Activated CD4-positive, alpha-beta T cell treated with anti-CD3 and anti-CD28 coated beads, Interleukin-2, amount 50 U/mL, for 16 hours (primary cell): ENCODE results near the gene NYAP2.

ENCODE experiments used
- DNase-seq: peaks from one replicate; pipeline ENCODE4 v3.0.0-alpha.2; 2020

NYAP2 gene

DNA sequence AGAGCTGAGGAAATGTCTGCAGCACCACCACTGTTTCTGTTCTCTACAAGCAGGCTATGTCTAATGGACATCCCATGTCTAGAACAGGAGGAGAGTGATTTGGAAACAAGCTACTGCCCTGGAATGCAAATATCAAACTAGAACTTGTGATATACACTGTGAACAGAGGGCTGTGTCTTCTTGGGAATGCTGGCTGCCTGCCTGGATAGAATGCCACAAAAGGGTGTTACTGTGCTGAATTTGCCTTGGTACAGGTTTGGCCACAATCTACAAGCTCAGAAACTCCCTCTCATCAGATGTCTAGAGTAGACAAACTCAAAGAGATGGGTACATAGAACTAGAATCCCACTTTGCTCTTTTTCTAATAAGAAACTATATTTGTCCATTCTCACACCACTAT lies 170.5 kb downstream of the NYAP2 start:
- no peak for DNase-seq

DNA sequence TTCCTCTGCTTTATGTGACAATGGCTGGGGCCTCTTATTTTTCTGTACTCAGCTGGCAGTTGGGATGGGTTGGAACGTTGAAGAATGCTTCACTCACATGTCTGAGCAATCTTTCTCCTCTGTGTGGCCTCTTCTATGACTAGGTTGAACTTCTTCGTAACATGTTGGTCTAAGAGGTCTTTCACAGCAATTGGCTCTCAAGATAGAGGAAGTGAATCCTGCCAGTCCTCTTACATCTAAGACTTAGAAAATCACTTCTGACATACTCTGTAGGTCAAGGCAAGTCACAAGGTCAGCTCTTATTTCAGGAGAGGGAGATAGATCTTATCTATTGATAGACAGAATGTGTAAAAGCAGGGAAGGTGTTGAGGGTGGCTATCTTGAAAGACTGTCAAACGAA lies 174.1 kb downstream of the NYAP2 start:
- DNase-seq, result no peak

GRCh38 chr2:225574582-225575138 lies 175.2 kb downstream of the NYAP2 start:
- DNase-seq, result no peak

DNA sequence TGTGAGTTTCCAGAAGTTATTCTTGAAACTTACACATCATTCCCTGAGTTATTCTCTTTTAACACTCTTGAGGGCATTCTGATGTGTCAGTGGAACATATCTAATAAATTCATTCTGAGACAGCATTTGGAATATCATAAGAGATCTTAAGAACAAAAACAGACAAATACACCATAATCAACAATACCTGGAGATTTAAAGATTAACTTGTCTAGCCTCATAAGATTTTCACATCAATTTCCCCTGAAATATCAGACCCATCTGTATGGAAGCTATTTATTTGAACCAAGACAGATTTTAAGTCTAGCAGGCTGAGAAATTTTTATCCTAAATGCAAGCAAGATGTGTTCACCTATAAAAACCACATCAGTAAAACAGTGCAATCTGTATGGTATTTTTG lies 181.6 kb downstream of the NYAP2 start:
- DNase-seq, result no peak

DNA sequence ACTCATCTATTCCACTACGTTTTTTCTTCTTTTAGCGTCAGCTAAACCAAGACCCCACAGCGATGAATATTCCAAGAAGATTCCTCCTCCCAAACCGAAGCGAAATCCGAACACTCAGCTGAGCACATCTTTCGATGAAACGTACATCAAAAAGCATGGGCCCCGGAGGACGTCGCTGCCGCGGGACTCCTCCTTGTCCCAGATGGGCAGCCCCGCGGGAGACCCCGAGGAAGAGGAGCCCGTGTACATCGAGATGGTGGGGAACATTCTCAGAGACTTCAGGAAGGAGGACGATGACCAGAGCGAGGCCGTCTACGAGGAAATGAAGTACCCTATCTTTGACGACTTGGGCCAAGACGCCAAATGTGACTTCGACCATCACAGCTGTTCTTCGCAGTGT lies 182.4 kb downstream of the NYAP2 start:
- DNase-seq, result no peak

DNA sequence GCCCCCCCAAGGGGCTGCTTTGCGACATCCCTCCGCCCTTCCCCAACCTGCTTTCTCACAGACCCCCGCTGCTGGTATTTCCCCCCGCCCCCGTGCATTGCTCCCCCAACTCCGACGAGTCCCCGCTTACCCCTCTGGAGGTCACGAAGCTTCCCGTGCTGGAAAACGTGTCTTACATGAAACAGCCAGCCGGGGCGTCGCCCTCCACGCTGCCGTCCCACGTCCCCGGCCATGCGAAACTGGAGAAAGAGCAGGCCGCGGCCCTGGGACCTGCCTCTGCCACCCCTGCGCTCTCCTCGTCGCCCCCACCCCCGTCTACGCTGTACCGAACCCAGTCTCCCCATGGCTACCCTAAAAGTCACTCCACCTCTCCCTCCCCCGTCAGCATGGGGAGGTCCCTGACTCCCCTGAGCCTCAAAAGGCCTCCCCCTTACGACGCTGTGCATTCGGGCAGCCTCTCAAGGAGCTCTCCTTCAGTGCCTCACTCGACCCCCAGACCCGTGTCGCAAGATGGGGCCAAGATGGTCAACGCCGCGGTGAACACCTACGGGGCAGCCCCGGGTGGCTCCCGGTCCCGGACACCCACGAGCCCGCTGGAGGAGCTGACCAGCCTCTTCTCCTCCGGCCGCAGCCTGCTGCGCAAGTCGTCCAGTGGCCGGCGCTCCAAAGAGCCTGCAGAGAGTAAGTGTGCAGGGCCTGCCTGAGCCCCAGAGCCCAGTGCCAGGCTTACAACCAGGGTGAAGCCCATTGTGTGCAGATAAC lies 183.0 kb downstream of the NYAP2 start:
- no peak for DNase-seq

- no peak for DNase-seq
These were observed 185.3 kb downstream of the NYAP2 start for GRCh38 chr2:225584796-225585195.

DNA sequence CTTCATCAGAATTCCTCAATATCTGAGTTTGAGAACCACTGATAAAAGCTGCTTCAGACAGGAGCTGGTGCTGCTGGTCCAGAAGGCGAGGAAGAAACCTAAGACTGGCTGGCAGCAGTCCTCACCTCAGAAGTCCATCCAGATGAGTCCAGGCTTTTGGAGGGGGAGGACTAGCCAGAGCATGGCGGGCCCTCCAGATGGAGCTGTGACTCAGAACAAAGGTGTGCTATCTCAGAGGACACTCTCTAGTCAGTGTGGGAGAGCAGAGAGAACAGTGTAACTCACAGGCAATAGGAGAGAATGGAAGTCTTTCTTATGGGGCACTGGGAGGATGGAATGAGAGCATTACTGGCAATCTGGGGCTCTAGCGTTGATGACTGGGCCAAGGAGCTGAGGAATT lies 191.4 kb downstream of the NYAP2 start:
- no peak for DNase-seq

- DNase-seq, result no peak
These were observed 198.4 kb downstream of the NYAP2 start for GRCh38 chr2:225597911-225598310.

- DNase-seq, result no peak
These were observed 198.9 kb downstream of the NYAP2 start for GRCh38 chr2:225598426-225598825.

- DNase-seq, result no peak
These were observed 199.4 kb downstream of the NYAP2 start for GRCh38 chr2:225598897-225599296.

DNA sequence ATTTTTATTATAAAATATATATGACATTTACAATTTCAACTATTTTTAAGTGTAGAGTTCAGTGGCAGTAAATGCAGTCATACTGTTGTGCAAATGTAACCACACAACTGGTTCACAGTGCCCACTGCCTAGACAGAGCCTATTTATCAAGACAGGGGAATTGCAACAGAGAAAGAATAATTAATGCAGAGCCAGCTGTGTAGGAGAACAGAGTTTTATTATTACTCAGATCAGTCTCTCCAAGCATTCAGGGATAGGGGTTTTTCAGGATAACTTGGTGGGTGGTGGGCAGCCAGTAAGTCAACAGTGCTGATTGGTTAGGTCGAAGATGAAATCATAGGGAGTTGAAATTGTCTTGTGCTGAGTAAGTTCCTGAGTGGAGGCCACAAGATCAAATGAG lies 200.3 kb downstream of the NYAP2 start:
- no peak for DNase-seq

DNA sequence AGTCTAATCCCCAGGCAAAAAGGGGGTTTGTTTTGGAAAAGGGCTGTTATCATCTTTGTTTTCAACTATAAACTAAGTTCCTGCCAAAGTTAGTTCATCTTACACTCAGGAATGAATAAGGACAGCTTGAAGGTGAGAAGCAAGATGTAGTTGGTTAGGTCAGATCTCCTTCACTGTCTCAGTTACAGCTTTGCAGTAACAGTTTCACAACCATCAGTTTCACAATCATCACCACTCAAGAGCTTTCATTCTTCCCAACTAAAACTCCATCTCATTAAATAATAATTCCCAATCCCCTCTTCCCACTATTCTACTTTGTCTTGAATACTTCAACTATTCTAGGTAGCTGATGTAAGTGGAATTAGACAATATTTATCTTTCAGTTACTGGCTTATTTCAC lies 200.9 kb downstream of the NYAP2 start:
- no peak for DNase-seq

- DNase-seq, result no peak
These were observed 201.4 kb downstream of the NYAP2 start for GRCh38 chr2:225600865-225601264.

GRCh38 chr2:225602205-225602604 lies 202.7 kb downstream of the NYAP2 start:
- no peak for DNase-seq

DNA sequence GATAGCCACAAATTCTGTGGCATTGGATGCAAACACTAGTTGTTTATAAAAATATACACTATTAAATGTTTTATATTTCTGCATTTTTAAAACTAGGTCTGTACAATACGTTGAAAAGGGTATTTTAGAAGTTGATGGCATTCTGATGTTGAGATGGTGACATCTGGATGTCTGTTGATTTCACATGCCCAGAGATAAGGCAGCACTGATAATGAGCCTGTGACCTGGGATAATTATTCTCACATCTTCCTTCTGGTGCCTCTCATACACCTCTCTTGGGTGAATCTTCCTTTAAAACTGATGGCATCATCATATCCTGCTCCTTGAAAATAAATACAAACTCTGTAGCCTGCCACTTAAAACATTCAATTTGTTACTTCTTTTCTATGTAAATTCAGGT lies 208.6 kb downstream of the NYAP2 start:
- no peak for DNase-seq

- no peak for DNase-seq
These were observed 213.1 kb downstream of the NYAP2 start for GRCh38 chr2:225612636-225613035.

GRCh38 chr2:225614915-225615314 lies 215.4 kb downstream of the NYAP2 start:
- DNase-seq, result no peak

DNA sequence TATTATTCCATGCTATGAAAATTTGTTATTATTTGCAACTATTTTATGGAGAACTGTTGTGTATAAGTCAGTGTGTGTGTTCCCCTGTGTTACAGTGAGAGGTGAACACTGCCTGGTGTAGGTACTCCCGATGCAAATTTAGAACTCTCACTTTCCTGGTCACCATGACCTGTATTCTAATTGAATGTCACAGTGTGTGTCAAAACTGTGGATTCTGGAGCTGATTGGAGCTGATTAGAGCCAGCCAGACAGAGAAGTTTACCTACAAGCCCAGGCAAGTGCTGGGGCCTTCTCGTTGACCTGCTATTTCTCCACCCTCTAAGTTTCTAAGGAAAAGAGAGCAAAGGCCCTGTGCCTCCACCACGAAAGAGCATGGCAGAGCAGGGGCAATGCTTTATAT lies 216.0 kb downstream of the NYAP2 start:
- no peak for DNase-seq

GRCh38 chr2:225616372-225616771 lies 216.9 kb downstream of the NYAP2 start:
- no peak for DNase-seq

DNA sequence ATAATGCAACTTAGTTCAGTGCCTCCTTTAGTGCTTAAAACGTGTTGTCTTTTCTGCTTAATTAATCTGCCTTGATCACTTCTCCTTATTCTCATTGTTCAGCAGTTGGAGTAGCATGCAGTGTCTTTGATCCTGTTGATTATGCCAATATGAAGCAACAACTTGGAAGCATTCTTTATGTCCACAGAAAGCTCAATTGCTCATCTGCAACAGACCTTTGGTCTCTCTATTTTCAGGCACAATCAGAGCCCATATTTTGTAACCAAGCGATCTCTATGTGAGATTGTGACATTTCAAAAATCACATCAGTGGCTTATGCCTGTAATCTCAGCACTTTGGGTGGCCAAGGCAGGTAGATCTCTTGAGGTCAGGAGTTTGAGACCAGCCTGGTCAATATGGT lies 217.3 kb downstream of the NYAP2 start:
- no peak for DNase-seq

DNA sequence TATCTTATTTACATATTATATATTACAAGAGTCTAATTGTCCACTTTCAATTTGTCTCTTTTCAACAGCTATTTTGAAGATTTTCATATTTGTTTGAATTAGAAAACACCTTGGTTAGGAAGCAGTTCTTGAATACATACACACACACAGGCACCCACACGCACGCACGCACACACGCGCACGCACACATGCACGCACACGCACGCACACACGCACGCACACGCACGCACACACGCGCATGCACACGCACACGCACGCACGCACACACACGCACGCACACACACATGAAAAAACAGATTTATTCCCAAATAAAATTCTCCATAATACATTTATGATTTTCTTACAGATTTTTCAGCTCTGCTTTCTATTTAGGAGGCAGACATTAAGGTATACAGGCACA lies 220.7 kb downstream of the NYAP2 start:
- no peak for DNase-seq

- DNase-seq, result no peak
These were observed 231.5 kb downstream of the NYAP2 start for GRCh38 chr2:225630824-225631533.

GRCh38 chr2:225632351-225632750 lies 232.8 kb downstream of the NYAP2 start:
- DNase-seq, result no peak
